Epithelial cell of esophagus (primary cell): ENCODE results near the gene BBS5.
"Not testable (repeated sequence)": the region's sequence is repeated elsewhere in the genome, so short reads cannot be mapped to it uniquely, and the experiment has no call there.

Experiments
- DNase-seq: peaks from one replicate; pipeline ENCODE4 v3.0.0; 2010; ENCODE audit warnings: low read depth
- H3K4me3 ChIP-seq: 2 replicates; pipeline ENCODE4 v1.5.1; 2011; ENCODE audit warnings: mild to moderate bottlenecking, low read length, control low read depth
- TF ChIP-seq, protein P1 (sequence below): IDR thresholded peaks from 2 replicates; pipeline ENCODE4 v1.5.1; 2011; ENCODE audit warnings: low read depth, mild to moderate bottlenecking, low read length, control low read depth, inconsistent platforms; ENCODE audit not compliant: insufficient read depth; ENCODE audit errors: missing control alignments

BBS5 gene

DNA sequence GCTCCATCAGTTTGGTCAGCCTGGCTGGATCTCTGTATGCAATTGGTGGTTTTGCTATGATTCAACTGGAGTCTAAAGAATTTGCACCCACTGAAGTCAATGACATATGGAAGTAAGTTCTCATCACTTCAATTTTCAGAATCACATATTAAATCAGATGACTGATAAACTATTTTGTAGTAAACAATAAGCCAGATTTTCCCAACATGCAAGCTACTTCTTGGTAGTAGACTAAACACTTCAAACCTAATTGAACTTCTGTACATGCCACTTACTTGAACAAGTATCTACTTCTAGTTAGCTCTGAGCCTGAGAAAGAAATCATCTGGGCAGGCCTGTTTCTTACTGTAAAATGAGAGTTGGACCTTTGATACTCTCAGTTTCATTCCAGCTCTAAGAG lies 41.6 kb downstream of the BBS5 start:
- DNase-seq = no peak
- no peak overlapping the region for H3K4me3 ChIP-seq
- TF ChIP-seq, protein P1, sequence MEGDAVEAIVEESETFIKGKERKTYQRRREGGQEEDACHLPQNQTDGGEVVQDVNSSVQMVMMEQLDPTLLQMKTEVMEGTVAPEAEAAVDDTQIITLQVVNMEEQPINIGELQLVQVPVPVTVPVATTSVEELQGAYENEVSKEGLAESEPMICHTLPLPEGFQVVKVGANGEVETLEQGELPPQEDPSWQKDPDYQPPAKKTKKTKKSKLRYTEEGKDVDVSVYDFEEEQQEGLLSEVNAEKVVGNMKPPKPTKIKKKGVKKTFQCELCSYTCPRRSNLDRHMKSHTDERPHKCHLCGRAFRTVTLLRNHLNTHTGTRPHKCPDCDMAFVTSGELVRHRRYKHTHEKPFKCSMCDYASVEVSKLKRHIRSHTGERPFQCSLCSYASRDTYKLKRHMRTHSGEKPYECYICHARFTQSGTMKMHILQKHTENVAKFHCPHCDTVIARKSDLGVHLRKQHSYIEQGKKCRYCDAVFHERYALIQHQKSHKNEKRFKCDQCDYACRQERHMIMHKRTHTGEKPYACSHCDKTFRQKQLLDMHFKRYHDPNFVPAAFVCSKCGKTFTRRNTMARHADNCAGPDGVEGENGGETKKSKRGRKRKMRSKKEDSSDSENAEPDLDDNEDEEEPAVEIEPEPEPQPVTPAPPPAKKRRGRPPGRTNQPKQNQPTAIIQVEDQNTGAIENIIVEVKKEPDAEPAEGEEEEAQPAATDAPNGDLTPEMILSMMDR = no peak

DNA sequence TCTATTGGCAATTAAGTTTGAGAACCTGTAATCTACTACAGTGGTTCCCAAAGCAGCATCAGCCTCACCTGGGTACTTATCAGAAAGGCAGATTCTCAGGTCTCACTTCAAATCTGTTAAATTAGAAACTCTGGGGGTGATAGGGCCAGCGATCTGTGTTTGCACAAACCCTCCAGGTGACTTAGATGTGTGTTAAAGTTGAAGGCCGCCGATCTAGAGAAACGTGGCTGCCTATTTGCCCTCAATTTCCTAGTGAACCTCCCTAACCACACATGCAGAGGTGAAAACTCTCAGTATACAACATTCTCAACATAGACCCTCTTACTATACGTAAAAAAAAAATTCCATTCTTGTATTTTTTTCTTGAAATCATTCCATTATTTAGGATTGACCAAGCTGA lies 44.4 kb downstream of the BBS5 start:
- DNase-seq = no peak
- TF ChIP-seq, protein P1 = no peak
- H3K4me3 ChIP-seq = no peak overlapping the region

DNA sequence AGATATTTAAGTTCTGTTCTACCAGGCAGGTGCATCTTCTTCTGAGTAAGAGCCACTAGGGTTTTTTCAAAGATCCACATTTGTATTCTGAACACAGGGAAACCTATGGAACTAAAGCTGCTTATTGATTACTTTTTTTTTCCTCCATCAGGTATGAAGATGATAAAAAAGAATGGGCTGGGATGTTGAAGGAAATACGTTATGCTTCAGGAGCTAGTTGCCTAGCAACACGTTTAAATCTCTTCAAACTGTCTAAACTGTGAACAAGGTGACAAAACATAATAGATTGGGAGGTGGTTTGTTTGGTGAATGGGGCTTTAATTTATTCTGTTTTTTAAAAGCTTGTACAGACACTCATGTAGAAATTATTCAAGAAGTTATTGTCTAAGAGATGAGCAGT lies 46.1 kb downstream of the BBS5 start:
- DNase-seq = no peak
- no peak overlapping the region for H3K4me3 ChIP-seq
- TF ChIP-seq, protein P1 = no peak

DNA sequence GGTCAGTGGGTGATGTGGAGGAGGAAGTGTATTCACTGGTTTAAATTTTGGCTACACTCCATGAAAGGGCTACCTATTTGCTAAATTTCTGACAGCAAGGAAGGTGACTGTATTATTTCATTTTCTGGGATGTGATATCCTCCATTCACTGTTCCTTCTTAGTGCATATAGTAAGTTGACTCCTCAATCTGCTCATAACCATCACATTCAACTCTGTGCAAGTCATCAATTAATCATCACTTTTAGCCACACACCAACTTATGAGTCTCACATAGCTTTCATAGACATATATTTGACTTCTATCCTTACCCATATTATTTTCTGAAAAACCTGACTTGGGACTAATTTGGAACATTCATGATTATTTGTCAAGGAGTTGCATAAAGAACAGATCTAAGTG lies 47.2 kb downstream of the BBS5 start:
- peak; percentile 54 for DNase-seq
- H3K4me3 ChIP-seq = no peak overlapping the region
- TF ChIP-seq, protein P1 = no peak

DNA sequence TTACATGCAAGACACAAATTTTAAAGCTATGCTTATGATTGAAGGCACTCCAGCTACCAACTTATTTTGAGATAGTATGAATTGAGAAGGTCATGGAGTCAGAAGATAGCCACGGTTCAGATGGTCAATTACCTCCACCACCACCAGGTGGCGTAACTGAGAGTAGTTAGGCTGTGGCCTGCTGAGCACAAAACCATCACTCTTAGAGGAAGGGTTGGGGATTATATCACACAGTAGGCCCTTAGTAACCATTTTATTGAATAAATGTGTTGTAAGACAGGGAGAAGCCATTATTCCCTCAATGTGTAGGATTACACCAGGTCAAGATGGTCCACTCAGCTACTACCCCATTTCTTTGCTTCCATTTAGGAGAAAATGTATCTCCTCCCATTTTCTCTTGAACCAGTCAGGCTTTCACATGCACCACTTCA lies 49.0 kb downstream of the BBS5 start:
- TF ChIP-seq, protein P1 = peak; percentile 90
- no peak overlapping the region for H3K4me3 ChIP-seq
- peak; percentile 67 for DNase-seq

DNA sequence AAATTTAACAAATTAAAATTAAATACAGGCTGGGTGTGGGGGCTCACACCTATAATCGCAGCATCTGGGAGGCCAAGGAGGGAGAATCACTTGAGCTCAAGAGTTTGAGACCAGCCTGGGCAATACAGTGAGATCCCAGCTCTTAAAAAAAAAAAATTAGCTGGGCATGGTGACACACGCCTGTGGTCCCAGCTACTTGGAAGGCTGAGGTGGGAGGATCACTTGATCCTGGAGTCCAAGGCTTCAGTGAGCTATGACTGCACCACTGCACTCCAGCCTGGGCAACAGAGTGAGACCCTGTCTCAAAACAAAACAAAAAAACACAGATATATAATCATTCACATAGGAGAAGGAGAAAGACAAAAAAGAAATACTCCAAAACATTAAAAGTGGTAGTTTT lies 60.2 kb downstream of the BBS5 start:
- not testable (repeated sequence) for DNase-seq, H3K4me3 ChIP-seq

DNA sequence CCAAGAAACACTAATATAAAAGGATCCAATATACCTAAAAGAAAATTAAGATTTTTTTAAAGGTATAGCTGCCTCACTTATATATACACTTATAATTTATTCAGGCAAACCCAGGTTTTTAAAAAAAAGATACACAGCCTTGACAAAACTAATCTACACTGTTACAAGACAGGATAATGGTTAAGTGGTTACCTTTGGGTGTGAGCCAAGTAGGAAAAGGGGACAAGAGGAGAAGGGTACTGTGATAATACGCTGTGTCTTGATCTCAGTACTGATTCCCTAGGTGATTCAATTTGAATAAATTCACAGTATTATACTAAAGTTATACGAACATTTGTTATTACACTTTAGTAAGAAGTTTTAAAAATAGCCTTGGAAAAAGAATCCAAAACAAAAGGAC lies 60.9 kb downstream of the BBS5 start:
- TF ChIP-seq, protein P1 = no peak
- H3K4me3 ChIP-seq = no peak overlapping the region
- no peak for DNase-seq

DNA sequence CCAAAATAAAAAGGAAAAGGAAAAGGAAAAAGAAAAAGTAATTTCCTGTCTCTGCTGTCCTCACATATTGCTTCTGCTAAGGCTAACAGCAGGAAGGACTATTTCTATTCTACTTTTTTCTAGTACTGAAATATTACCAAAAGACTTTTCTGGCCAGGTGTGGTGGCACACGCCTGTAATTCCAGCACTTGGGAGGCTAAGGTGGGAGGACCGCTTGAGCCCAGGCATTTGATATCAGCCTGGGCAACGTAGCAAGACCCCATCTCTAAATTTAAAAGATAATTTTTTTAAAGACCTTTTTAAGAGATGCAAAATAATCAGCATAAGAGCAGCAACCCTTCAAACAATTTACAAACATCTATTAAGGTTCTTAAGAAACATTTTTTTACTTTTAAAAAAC lies 63.1 kb downstream of the BBS5 start:
- no peak for DNase-seq
- H3K4me3 ChIP-seq = no peak overlapping the region
- TF ChIP-seq, protein P1 = no peak
